H1 (cell line): ENCODE data around the gene SEL1L. TPM values are rescaled to one million over a fixed set of nuclear protein-coding genes. Genes with fewer than 3 reads are reported as not detected.

Source experiments
- EGR1 ChIP-seq: IDR thresholded peaks from 2 replicates; pipeline ENCODE4 v1.6.1; 2011; ENCODE audit warnings: low read depth, low read length, borderline replicate concordance
- NANOG ChIP-seq: IDR thresholded peaks from 2 replicates; pipeline ENCODE4 v1.6.1; 2011; ENCODE audit warnings: low read length, low read depth, mild to moderate bottlenecking, inconsistent platforms; ENCODE audit not compliant: insufficient read depth, poor library complexity, severe bottlenecking
- RBBP5 ChIP-seq: IDR thresholded peaks from 2 replicates; pipeline ENCODE4 v1.7.1; 2012; ENCODE audit warnings: low read depth, mild to moderate bottlenecking, inconsistent platforms, low read length, moderate library complexity, borderline replicate concordance
- SAP30 ChIP-seq: fragments of 300-600 bp; sonication (generic); IDR thresholded peaks from 2 replicates; pipeline ENCODE4 v1.7.1; 2012; ENCODE audit warnings: low read length, moderate library complexity, mild to moderate bottlenecking, inconsistent platforms; ENCODE audit not compliant: insufficient read depth, insufficient replicate concordance
- SP1 ChIP-seq: IDR thresholded peaks from 2 replicates; pipeline ENCODE4 v1.6.1; 2011; ENCODE audit warnings: low read depth, low read length
- TCF12 ChIP-seq: IDR thresholded peaks from 2 replicates; pipeline ENCODE4 v1.6.1; 2011; ENCODE audit warnings: low read depth, mild to moderate bottlenecking, low read length
- polyA plus RNA-seq, 7 experiments: library from polyadenylated mRNA; depleted of rRNA in 3 of 7; stranded (reverse) in 5 of 7; unstranded in 2 of 7; fragments of >200 nt in 5 of 7; fragments of 200-250 nt in 2 of 7; gene quantifications; 1 replicate in 5 of 7; 2 replicates in 1 of 7; 4 replicates in 1 of 7; pipeline versions ENCODE4 v1.2.1 to v1.2.3, GENCODE V29; 2011 to 2013; ENCODE audit warnings: missing spikeins in 2 of 7, mixed read lengths in 2 of 7
- total RNA-seq: library from RNA; stranded (reverse); fragmentation: NEBNext Ultra II Directional; extraction: Animal tissue kit (Norgen Biotek cat#: 25700); gene quantifications from 2 replicates; pipeline ENCODE4 v1.2.1, GENCODE V29; 2021
- TF ChIP-seq, protein P1 (sequence below): fragments of 300-600 bp; sonication (generic); IDR thresholded peaks from 2 replicates; pipeline ENCODE4 v1.7.1; 2012; ENCODE audit warnings: low read length, moderate library complexity, mild to moderate bottlenecking, inconsistent platforms; ENCODE audit not compliant: insufficient replicate concordance
- TF ChIP-seq, protein P2 (sequence below): IDR thresholded peaks from 2 replicates; pipeline ENCODE4 v1.6.1; 2011; ENCODE audit warnings: low read length, improper control_type of control experiment

SEL1L gene
- total and polyA plus RNA-seq, 2 of the 8 experiments (the other 6 are each of a cell fraction or from before 2014, with no cell fraction given) = 4.3 to 34.9 TPM

DNA sequence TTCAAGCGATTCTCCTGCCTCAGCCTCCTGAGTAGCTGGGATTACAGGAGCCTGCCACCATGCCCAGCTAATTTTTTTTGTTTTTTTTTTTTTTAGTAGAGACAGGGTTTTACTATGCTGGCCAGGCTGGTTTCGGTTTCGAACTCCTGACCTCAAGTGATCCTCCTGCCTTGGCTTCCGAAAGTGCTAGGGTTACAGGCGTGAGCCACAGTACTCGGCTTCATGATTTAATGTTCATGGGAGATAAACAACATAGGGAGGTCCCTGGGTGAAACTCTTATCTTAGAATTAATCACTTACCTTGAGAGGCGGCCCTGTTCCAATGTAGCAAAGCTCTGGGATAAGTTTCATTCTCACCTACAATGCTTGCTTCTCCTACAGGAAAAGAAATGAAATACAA is 48.3 kb downstream of the SEL1L start (continued):
- TF ChIP-seq, protein P1, sequence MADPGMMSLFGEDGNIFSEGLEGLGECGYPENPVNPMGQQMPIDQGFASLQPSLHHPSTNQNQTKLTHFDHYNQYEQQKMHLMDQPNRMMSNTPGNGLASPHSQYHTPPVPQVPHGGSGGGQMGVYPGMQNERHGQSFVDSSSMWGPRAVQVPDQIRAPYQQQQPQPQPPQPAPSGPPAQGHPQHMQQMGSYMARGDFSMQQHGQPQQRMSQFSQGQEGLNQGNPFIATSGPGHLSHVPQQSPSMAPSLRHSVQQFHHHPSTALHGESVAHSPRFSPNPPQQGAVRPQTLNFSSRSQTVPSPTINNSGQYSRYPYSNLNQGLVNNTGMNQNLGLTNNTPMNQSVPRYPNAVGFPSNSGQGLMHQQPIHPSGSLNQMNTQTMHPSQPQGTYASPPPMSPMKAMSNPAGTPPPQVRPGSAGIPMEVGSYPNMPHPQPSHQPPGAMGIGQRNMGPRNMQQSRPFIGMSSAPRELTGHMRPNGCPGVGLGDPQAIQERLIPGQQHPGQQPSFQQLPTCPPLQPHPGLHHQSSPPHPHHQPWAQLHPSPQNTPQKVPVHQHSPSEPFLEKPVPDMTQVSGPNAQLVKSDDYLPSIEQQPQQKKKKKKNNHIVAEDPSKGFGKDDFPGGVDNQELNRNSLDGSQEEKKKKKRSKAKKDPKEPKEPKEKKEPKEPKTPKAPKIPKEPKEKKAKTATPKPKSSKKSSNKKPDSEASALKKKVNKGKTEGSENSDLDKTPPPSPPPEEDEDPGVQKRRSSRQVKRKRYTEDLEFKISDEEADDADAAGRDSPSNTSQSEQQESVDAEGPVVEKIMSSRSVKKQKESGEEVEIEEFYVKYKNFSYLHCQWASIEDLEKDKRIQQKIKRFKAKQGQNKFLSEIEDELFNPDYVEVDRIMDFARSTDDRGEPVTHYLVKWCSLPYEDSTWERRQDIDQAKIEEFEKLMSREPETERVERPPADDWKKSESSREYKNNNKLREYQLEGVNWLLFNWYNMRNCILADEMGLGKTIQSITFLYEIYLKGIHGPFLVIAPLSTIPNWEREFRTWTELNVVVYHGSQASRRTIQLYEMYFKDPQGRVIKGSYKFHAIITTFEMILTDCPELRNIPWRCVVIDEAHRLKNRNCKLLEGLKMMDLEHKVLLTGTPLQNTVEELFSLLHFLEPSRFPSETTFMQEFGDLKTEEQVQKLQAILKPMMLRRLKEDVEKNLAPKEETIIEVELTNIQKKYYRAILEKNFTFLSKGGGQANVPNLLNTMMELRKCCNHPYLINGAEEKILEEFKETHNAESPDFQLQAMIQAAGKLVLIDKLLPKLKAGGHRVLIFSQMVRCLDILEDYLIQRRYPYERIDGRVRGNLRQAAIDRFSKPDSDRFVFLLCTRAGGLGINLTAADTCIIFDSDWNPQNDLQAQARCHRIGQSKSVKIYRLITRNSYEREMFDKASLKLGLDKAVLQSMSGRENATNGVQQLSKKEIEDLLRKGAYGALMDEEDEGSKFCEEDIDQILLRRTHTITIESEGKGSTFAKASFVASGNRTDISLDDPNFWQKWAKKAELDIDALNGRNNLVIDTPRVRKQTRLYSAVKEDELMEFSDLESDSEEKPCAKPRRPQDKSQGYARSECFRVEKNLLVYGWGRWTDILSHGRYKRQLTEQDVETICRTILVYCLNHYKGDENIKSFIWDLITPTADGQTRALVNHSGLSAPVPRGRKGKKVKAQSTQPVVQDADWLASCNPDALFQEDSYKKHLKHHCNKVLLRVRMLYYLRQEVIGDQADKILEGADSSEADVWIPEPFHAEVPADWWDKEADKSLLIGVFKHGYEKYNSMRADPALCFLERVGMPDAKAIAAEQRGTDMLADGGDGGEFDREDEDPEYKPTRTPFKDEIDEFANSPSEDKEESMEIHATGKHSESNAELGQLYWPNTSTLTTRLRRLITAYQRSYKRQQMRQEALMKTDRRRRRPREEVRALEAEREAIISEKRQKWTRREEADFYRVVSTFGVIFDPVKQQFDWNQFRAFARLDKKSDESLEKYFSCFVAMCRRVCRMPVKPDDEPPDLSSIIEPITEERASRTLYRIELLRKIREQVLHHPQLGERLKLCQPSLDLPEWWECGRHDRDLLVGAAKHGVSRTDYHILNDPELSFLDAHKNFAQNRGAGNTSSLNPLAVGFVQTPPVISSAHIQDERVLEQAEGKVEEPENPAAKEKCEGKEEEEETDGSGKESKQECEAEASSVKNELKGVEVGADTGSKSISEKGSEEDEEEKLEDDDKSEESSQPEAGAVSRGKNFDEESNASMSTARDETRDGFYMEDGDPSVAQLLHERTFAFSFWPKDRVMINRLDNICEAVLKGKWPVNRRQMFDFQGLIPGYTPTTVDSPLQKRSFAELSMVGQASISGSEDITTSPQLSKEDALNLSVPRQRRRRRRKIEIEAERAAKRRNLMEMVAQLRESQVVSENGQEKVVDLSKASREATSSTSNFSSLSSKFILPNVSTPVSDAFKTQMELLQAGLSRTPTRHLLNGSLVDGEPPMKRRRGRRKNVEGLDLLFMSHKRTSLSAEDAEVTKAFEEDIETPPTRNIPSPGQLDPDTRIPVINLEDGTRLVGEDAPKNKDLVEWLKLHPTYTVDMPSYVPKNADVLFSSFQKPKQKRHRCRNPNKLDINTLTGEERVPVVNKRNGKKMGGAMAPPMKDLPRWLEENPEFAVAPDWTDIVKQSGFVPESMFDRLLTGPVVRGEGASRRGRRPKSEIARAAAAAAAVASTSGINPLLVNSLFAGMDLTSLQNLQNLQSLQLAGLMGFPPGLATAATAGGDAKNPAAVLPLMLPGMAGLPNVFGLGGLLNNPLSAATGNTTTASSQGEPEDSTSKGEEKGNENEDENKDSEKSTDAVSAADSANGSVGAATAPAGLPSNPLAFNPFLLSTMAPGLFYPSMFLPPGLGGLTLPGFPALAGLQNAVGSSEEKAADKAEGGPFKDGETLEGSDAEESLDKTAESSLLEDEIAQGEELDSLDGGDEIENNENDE = no peak
- TF ChIP-seq RBBP5 (no peak), SAP30 (no peak), EGR1 (no peak), NANOG (no peak), TCF12 (no peak), SP1 (no peak)
- TF ChIP-seq, protein P2, sequence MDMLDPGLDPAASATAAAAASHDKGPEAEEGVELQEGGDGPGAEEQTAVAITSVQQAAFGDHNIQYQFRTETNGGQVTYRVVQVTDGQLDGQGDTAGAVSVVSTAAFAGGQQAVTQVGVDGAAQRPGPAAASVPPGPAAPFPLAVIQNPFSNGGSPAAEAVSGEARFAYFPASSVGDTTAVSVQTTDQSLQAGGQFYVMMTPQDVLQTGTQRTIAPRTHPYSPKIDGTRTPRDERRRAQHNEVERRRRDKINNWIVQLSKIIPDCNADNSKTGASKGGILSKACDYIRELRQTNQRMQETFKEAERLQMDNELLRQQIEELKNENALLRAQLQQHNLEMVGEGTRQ = no peak
